SJCRH30 (cell line): ENCODE data around the gene FAM76B. TPM values are rescaled to one million over a fixed set of nuclear protein-coding genes. Genes with fewer than 3 reads are reported as not detected.

Source experiments
- DNase-seq, 2 experiments: peaks; one replicate each; pipeline ENCODE4 v3.0.0-alpha.2; 2015 to 2020
- H3K27ac ChIP-seq: fragments of 250-450 bp; sonication (Bioruptor Pico); 2 replicates; pipeline ENCODE4 v1.5.1; 2020; ENCODE audit warnings: mild to moderate bottlenecking, moderate library complexity
- H3K27me3 ChIP-seq: fragments of 250-450 bp; sonication (Bioruptor Pico); 2 replicates; pipeline ENCODE4 v1.5.1; 2020; ENCODE audit warnings: mild to moderate bottlenecking, moderate library complexity
- H3K36me3 ChIP-seq: fragments of 250-450 bp; sonication (Bioruptor Pico); 2 replicates; pipeline ENCODE4 v1.5.1; 2020; ENCODE audit warnings: mild to moderate bottlenecking, moderate library complexity
- H3K4me1 ChIP-seq: fragments of 250-450 bp; sonication (Bioruptor Pico); 2 replicates; pipeline ENCODE4 v1.5.1; 2020; ENCODE audit warnings: mild to moderate bottlenecking, moderate library complexity
- H3K4me3 ChIP-seq: fragments of 250-450 bp; sonication (Bioruptor Pico); 2 replicates; pipeline ENCODE4 v1.5.1; 2020; ENCODE audit warnings: mild to moderate bottlenecking, moderate library complexity
- H3K9me3 ChIP-seq: fragments of 250-450 bp; sonication (Bioruptor Pico); replicated peaks from 2 replicates; pipeline ENCODE4 v1.5.1; 2020; ENCODE audit warnings: mild to moderate bottlenecking, moderate library complexity
- total RNA-seq: library from RNA; depleted of rRNA; stranded (reverse); fragments of >200 nt; shearing (Covaris generic); gene quantifications from 2 replicates; pipeline ENCODE4 v1.2.3, GENCODE V29; 2014

FAM76B gene
- total RNA-seq, 1 experiment from 2014 or later: 19.1 TPM

DNA sequence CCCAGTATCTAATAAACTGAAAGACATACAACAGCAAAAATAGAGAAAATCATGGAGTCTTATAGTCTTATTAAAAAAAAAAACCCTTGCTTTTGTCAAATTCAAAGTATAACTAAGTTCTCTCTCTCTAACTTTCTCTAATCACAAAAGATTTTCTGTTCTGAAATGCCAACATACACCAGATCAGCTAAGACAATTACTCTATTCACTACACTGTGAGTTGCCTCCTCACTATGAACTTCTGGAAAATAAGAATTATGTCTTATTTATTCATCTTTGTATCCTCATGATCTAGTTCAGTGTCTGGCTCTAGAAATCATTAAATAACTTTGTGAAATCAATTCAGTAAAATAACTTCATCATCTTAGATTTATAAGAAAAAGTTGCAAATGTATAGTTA is 12.7 kb downstream of the FAM76B start:
- H3K4me1 ChIP-seq: no peaks in the 10 kb centered on the region
- H3K27me3 ChIP-seq: no peaks in the 10 kb centered on the region
- no peaks in the 10 kb centered on the region for H3K9me3 ChIP-seq
- H3K36me3 ChIP-seq: peaks cover 45% of the 10 kb centered on the region
- no peak for DNase-seq
- no peak overlapping the region for H3K27ac ChIP-seq
- H3K4me3 ChIP-seq: no peak overlapping the region

DNA sequence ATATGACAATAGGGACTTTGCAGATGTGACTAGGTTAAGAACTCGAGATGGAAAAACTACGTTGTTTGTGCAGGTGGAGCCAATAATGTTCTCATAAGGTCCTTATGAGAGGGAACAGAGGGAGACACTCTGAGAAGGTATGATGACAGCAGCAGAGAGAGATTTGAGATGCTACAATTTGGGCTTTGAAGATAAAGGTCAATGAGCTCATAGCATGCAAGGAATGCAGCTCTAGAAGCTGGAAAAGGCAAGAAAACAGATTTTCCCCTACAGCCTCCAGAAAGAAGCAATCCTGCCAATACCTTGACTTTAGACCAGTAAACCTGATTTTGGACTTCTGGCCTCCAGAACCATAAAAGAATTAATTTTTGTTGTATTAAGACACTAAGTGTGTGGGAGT is 21.1 kb downstream of the FAM76B start:
- 0 out of 2 replicates have a peak, but pooled peaks cover 3% of the 10 kb centered on the region for H3K36me3 ChIP-seq
- H3K27ac ChIP-seq: no peak overlapping the region
- no peaks in the 10 kb centered on the region for H3K9me3 ChIP-seq
- DNase-seq: no peak
- H3K4me3 ChIP-seq: no peak overlapping the region
- H3K27me3 ChIP-seq: no peaks in the 10 kb centered on the region
- no peaks in the 10 kb centered on the region for H3K4me1 ChIP-seq

DNA sequence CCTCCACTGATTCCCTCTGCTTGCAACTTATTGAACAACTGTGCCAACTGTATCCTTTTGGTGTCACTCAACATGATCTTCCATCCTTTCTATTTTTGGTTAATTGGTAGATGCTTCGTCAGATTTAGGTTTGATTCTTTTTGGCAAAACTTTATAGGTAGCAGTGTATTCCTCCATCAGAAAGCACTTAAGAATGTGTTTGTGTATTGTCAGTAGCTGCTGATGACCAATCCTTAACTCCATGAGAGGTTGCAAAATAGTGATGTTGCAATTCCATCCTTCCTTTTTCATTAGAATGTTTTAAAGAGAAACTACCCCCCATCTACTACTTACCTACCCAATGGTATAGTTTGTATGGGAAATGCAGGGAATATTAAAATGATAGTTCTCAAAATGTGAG is 22.1 kb downstream of the FAM76B start:
- no peak for DNase-seq
- H3K27me3 ChIP-seq: no peaks in the 10 kb centered on the region
- no peaks in the 10 kb centered on the region for H3K9me3 ChIP-seq
- no peak overlapping the region for H3K4me3 ChIP-seq
- H3K4me1 ChIP-seq: no peaks in the 10 kb centered on the region
- H3K36me3 ChIP-seq: 0 out of 2 replicates have a peak, but pooled peaks cover 3% of the 10 kb centered on the region
- H3K27ac ChIP-seq: no peak overlapping the region

DNA sequence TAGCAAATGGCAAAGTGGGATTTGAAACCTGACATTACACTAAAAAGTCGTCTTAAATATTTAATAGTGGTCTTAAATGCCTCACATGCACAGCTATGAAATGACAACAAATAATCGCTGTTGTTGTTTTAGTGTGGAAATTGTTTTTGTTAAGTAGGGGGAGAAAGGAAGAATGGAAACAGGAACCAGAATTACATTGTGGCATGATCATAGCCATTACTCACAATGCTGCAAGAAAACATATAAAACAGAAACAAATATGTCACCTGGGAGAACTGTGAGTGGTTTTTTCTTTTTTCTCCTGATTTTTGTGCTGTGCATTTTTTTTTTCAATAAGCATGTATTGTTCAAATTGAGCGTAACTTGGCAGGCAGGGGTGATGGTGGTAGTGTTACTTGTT is 22.9 kb downstream of the FAM76B start:
- DNase-seq: no peak
- H3K4me1 ChIP-seq: no peaks in the 10 kb centered on the region
- H3K4me3 ChIP-seq: no peak overlapping the region
- no peaks in the 10 kb centered on the region for H3K36me3 ChIP-seq
- no peaks in the 10 kb centered on the region for H3K9me3 ChIP-seq
- H3K27me3 ChIP-seq: no peaks in the 10 kb centered on the region
- no peak overlapping the region for H3K27ac ChIP-seq

DNA sequence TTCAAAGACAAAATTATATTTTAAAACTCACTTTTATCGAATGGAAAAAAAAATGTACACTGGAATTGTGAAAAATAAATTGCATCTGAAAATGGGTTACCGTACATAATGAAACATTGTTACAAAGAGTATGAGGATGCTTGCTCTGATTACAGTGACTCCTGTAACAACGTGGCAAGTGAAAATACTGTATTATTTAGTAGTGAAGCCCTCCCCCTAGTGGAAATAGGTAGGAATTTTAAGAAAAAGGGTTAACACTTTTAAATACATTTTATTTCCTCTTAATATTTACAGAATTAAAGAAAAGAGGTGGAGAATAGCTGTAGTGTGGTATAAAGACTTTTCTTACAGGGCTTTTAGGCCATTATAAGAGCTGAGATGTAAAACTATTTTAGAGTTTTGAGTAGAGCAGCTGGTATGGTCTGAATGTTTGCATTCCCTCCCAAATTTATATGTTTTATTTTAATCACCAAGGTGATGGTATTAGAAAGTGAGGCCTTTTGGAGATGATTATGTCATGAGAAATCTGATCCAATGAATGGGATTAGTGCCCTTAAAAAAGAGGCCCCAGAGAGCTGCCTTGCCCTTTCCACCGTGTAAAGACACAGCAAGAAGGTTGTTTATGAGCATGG is 25.2 kb downstream of the FAM76B start:
- no peaks in the 10 kb centered on the region for H3K36me3 ChIP-seq
- no peak overlapping the region for H3K27ac ChIP-seq
- H3K27me3 ChIP-seq: no peaks in the 10 kb centered on the region
- no peak overlapping the region for H3K4me3 ChIP-seq
- no peaks in the 10 kb centered on the region for H3K4me1 ChIP-seq
- DNase-seq: peak in 1 of 2 experiments; percentile 54
- H3K9me3 ChIP-seq: no peaks in the 10 kb centered on the region

DNA sequence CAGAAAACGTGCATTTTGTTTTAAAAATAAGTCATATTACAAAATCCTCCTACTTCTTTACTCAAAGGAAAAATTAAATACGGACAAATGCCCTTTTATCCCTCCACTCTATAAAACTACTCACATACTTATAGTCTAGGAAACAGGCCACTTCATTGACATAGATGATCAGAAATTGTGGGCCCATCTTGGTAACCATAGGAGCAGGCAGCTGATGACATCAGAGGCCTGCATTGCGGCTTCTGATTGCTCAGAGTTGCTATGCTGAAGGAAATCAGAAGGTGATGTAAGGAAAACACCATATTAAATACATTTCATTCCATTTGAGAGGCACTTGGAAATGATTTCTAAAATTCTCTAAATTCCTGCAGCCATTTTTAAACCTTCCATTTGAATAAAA is 27.0 kb downstream of the FAM76B start:
- no peak for DNase-seq
- no peaks in the 10 kb centered on the region for H3K27me3 ChIP-seq
- no peak overlapping the region for H3K27ac ChIP-seq
- no peaks in the 10 kb centered on the region for H3K9me3 ChIP-seq
- no peaks in the 10 kb centered on the region for H3K36me3 ChIP-seq
- H3K4me3 ChIP-seq: no peak overlapping the region
- no peaks in the 10 kb centered on the region for H3K4me1 ChIP-seq

DNA sequence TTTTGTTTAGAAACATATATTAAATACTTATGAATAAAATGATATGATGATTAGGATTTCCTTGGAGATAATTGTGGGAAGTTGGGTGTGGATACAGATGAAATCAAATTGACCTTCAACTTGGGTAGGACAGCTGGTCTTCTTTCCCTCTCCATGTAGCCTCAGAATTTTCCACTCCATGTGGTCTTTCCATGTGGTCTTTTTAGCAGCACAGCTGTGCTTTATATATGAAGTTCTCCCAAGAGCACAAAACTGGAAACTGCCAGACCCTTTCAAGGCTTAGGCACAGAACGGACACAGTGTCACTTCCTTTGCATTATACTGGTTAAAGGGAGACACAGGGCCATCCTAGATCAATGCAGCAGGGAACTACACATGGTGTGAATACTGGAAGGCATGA is 28.6 kb downstream of the FAM76B start:
- DNase-seq: peak; percentile 1 to 11
- H3K4me3 ChIP-seq: no peak overlapping the region
- H3K4me1 ChIP-seq: no peaks in the 10 kb centered on the region
- no peak overlapping the region for H3K27ac ChIP-seq
- no peaks in the 10 kb centered on the region for H3K36me3 ChIP-seq
- H3K27me3 ChIP-seq: no peaks in the 10 kb centered on the region
- no peaks in the 10 kb centered on the region for H3K9me3 ChIP-seq

DNA sequence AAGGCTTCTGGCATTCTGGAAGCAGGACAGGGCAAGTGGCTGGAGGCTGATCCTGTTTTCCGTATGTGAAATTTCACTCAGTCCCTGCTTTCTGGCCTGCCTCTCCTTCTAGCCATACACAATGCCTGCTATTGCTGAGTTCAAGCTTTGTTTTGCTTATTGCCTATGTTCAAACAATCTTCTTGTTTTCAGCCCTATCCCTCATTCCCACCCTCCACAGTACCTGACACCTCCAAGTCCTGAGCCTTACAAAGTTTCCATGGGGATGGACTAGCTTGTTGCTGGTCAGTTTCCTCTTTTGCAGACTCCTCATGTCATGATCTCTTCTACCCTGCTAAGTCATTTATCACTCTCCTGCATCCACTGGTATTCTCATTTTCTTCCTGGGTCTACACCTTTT is 38.1 kb downstream of the FAM76B start:
- Histone ChIP-seq H3K27me3 (no peaks in the 10 kb centered on the region), H3K4me1 (no peaks in the 10 kb centered on the region), H3K36me3 (no peaks in the 10 kb centered on the region), H3K9me3 (no peaks in the 10 kb centered on the region), H3K27ac (no peak overlapping the region), H3K4me3 (no peak overlapping the region)
- DNase-seq: no peak

DNA sequence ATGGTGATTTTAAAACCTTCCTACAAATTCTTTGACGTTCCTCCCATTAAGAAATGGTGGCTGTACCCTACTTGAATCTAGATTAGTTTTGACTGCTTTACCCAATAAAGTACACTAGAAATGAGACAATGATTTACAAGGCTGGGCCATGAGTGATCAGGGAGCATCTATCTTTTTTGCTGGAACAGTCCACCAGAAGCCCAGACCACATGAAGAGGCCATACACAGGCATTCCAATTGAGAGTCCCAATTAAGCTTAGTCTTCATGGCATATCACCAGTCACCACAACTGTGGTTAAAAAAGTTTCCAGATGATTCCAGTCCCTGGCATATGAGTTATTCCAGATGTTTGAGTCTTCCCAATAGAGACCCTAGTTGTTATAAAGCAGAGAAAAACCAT is 39.5 kb downstream of the FAM76B start:
- H3K4me3 ChIP-seq: no peak overlapping the region
- H3K9me3 ChIP-seq: no peaks in the 10 kb centered on the region
- no peaks in the 10 kb centered on the region for H3K4me1 ChIP-seq
- no peaks in the 10 kb centered on the region for H3K27me3 ChIP-seq
- H3K36me3 ChIP-seq: no peaks in the 10 kb centered on the region
- no peak for DNase-seq
- no peak overlapping the region for H3K27ac ChIP-seq

DNA sequence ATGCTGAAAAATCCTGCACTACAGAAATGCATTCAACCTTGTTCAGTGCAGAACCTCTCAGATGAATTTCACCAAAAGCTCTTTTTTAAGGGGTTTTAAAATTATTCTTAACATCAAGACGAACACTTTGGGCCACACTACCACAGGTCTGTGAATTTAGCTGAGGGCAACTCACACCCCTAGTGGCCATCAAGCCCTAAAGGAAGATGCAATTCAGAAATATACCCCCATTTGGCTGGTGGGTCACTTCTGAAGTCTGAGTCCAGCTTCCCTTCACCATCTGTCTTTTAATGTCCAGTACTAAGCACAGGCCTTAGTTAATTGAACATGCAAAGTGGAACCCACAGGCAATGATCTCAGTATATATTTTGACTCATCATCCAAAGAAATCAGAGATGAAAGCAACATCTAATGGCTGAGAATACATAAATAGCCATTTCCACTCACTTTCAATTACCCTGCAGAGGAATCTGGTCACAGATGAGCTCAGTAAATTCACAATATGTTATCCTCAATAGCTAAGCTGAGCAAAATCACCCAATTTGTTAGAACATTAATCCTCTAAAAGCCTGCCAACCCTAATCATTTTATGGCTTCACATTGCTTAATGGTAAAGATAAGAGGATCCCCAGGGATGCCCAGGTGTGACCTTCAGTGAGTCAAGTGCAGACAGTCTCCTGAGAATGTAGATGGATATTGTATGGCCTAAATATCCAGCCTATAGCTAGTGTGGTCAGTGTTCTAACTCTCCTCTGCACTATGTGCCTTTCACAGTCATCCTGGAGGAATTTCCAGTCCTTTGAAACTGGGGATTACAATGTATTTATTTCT is 50.3 kb downstream of the FAM76B start:
- no peaks in the 10 kb centered on the region for H3K27me3 ChIP-seq
- no peak overlapping the region for H3K4me3 ChIP-seq
- no peaks in the 10 kb centered on the region for H3K4me1 ChIP-seq
- no peaks in the 10 kb centered on the region for H3K36me3 ChIP-seq
- no peaks in the 10 kb centered on the region for H3K9me3 ChIP-seq
- DNase-seq: no peak
- H3K27ac ChIP-seq: no peak overlapping the region

DNA sequence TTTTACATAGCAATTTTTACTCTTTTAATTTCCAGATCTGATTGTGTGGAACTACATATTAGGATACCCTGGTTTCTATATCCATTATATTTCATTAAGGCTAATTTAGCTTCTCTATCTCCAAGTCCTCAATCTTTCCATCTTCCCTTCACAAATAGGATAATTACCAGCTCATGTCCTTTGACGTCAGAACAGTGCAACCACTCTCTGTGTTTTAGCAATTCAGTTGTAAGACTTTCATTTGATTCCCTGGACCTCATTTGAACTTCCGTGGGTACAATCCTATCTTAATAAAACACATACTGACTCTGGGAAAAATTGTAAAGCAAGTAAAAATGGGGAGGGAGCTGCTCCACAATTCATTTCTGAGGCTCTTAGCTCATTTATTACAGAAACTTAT is 52.8 kb downstream of the FAM76B start:
- Histone ChIP-seq H3K4me3 (no peak overlapping the region), H3K27me3 (no peaks in the 10 kb centered on the region), H3K4me1 (no peaks in the 10 kb centered on the region), H3K36me3 (no peaks in the 10 kb centered on the region), H3K27ac (no peak overlapping the region), H3K9me3 (no peaks in the 10 kb centered on the region)
- no peak for DNase-seq

DNA sequence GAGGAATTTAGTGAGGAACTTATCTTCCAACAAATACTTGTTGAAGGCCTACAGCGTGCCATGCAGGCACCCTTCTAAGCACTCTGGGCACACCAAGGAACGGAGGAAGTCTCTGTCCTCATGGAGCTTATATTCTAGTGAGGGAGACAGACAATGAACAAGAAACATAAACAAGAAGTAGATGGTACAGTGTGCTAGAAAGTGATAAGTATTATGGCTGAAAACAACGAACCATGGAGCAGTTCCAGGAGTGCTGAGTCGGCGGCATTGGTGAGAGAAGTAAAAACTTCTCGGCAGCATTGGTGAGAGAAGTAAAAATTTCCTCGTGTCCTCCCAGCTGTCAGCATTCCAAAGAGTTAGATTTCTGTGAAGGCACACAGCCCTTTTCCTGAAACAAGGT is 53.2 kb downstream of the FAM76B start:
- no peak overlapping the region for H3K4me3 ChIP-seq
- DNase-seq: no peak
- H3K27ac ChIP-seq: no peak overlapping the region
- H3K9me3 ChIP-seq: no peaks in the 10 kb centered on the region
- no peaks in the 10 kb centered on the region for H3K36me3 ChIP-seq
- no peaks in the 10 kb centered on the region for H3K4me1 ChIP-seq
- no peaks in the 10 kb centered on the region for H3K27me3 ChIP-seq

DNA sequence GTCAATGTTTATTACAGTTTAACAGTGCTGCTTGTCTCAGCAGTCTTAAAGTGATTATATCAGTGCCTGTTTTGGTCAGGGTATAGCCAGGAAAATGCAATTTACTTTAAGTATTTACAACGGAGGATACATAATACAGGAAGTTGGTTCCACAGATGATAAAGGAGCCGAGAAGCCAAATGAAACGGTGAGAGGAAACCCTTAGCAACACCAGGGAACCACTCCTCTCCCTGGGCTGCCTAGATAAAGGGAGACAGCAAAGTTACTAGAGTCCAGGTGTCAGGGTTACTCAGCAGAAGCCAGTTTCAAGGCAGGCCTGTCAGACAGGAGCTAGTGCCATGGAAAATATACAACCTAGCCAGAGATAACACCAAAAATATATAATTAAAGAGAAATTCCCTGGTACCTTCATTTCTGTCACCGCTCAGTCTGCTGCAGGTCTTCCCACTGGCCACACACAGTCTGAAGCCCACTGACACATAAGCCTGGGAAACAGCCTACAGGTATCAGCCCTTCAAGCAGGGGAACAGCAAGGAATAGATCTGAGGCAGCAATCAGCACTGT is 55.5 kb downstream of the FAM76B start:
- H3K9me3 ChIP-seq: no peaks in the 10 kb centered on the region
- H3K36me3 ChIP-seq: no peaks in the 10 kb centered on the region
- no peaks in the 10 kb centered on the region for H3K4me1 ChIP-seq
- H3K27ac ChIP-seq: no peak overlapping the region
- no peak overlapping the region for H3K4me3 ChIP-seq
- no peaks in the 10 kb centered on the region for H3K27me3 ChIP-seq
- DNase-seq: no peak

DNA sequence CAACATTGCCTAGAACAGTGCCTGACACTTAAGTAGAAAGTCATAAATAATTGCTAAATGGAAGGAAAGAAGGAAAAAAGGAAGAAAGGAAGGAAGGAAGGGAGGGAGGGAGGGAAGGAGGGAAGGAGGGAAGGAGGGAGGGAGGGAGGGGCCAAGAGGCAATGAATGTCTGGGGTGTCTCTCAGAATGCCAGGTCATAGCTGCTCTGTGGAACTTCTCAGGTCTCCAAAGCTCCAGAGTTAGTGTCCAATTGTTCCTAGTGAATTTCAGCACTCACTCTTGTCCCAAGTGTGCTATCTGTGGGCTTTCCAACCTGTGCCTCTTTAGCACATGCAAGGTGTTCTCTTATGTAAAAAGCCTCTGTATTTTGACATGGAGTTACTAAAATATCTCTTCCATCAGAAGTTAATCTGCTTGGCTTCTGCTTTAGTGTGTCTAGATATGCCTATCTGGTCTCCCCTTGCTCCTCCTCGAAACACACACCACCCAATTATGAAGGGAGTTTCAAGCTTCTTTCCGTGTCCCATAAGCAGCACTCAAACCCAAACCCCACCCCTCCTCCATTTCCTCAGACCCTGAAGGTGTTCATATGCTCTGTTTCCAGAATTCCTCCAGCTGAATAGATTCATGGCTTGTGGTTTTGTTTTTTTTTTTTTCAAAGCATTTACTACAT is 56.5 kb downstream of the FAM76B start:
- DNase-seq: no peak
- Histone ChIP-seq H3K9me3 (no peaks in the 10 kb centered on the region), H3K36me3 (no peaks in the 10 kb centered on the region), H3K27me3 (no peaks in the 10 kb centered on the region), H3K4me1 (no peaks in the 10 kb centered on the region), H3K27ac (no peak overlapping the region), H3K4me3 (no peak overlapping the region)

DNA sequence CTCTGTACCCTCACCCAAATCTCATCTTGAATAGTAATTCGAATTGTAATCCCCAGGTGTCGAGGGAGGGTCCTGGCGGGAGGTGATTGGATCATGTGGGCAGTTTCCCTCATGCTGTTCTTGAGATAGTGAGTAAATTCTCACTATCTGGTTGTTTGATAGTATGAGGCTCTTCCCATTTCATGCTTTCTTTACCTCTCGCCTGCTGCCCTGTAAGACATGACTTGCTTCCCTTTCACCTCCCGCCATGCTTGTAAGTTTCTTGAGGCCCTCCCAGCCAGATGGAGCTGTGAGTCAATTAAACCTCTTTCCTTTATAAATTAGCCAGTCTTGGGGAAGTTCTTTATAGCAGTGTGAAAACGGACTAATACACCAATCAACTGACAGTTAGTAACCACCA is 60.1 kb downstream of the FAM76B start:
- no peaks in the 10 kb centered on the region for H3K27me3 ChIP-seq
- no peak overlapping the region for H3K4me3 ChIP-seq
- H3K4me1 ChIP-seq: no peaks in the 10 kb centered on the region
- DNase-seq: no peak
- H3K27ac ChIP-seq: no peak overlapping the region
- H3K9me3 ChIP-seq: no peaks in the 10 kb centered on the region
- H3K36me3 ChIP-seq: no peaks in the 10 kb centered on the region
